ENCODE data around the gene CPTP. TPM values are rescaled to one million over a fixed set of nuclear protein-coding genes. Genes with fewer than 3 reads are reported as not detected.

Gene CPTP
- total and polyA plus RNA-seq, 11 donors: 50.7 to 226 (median 72.4) TPM

DNA sequence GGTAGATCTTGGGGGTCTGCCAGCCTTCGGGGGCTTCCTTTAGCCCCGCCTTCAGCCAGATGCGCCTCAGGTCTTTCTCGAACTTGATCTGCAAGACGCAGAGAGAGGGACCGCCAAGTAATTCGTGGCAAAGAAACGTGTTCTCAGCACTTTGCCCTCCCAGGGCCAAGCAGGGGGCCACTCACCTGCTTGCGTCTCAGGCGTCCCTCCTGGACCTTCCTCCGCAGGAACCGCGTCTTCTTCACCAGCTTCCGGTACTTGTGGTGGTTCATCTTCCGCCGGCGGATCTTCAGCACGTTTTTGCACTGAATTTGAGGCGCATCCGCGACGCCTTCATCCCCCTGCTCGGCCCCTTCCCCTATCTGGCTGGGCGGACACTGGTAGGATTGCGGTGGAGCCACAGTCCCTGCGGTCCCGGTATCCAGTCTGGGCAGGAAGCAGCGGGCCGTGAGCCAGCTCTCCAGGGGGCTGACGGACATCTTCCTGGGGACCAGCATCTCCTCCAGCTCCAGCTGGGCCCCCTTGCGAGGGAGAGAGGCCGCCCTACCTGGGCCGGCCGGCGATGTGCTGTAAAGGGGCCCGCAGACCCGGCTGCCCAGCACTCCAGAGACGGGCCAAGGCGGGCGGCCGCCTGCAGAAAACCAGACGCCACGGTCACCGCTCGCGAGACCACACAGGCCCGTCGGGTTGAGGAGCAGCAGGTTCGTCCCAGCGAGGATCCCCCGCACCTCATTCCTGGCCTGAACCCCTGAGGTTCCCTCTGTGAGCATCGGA, 49.4 kb downstream of the CPTP start:
- Histone ChIP-seq H3K27ac (peak overlapping the region in 10 of 12 donors; percentile 88 to 99 (median 97)), H3K9me3 (no peaks in the 10 kb centered on the region), H3K36me3 (peaks cover 0 to 16% (median 9%) of the 10 kb centered on the region in 9 donors), H3K4me3 (peak overlapping the region; percentile 78 to 100 (median 94)), H3K4me1 (peaks cover 10 to 42% (median 33%) of the 10 kb centered on the region in 12 donors), H3K27me3 (no peaks in the 10 kb centered on the region)
- ATAC-seq (no peak), DNase-seq (peak in 3 of 5 donors; percentile 26 to 61 (median 40))
- intact Hi-C loops (cut with DNase I): loop anchor here in 5 of 10 donors (10.0 kb wide), 2 partner anchors 131 to 259 kb away; partner anchors contain the start of gene C1orf159 (in 1 of the 5)
- TF ChIP-seq, protein P1, sequence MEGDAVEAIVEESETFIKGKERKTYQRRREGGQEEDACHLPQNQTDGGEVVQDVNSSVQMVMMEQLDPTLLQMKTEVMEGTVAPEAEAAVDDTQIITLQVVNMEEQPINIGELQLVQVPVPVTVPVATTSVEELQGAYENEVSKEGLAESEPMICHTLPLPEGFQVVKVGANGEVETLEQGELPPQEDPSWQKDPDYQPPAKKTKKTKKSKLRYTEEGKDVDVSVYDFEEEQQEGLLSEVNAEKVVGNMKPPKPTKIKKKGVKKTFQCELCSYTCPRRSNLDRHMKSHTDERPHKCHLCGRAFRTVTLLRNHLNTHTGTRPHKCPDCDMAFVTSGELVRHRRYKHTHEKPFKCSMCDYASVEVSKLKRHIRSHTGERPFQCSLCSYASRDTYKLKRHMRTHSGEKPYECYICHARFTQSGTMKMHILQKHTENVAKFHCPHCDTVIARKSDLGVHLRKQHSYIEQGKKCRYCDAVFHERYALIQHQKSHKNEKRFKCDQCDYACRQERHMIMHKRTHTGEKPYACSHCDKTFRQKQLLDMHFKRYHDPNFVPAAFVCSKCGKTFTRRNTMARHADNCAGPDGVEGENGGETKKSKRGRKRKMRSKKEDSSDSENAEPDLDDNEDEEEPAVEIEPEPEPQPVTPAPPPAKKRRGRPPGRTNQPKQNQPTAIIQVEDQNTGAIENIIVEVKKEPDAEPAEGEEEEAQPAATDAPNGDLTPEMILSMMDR (IDR thresholded peaks at IDR 0.05): no peak
- no peak for TF ChIP-seq POLR2A (IDR thresholded peaks at IDR 0.05)
- 45 to 58% (median 48%) methylated on average over 40 to 52 of the region's 52 CpGs for WGBS, 4 donors

DNA sequence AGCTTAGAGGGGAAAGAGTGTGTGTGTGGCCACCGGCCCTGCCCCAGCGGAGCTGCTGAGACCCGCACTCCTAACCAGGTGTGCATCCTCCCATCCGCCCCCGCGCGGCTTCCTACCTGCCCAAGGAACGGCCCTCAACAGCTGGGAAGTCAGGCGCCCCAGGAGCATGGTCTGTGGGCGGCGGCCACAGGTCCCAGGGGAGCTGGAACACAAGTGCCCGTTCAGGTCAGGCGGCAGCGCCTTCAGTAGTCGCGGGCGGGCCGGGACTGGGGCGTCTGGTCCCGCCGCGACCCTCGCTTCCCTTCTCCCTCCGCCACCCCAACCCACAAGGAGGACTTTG, 50.0 kb downstream of the CPTP start:
- Histone ChIP-seq H3K9me3 (no peaks in the 10 kb centered on the region), H3K27me3 (no peaks in the 10 kb centered on the region), H3K36me3 (peaks cover 0 to 16% (median 9%) of the 10 kb centered on the region in 9 donors), H3K27ac (peak overlapping the region; percentile 82 to 99 (median 96)), H3K4me3 (peak overlapping the region; percentile 78 to 100 (median 94)), H3K4me1 (peaks cover 10 to 42% (median 33%) of the 10 kb centered on the region in 12 donors)
- intact Hi-C loops (cut with DNase I): loop anchor here in 5 of 10 donors (10.0 kb wide), 2 partner anchors 130 to 260 kb away; partner anchors contain the start of gene C1orf159 (in 1 of the 5)
- WGBS, 4 donors: 0 to 1% (median 0%) methylated on average over 3 to 24 of the region's 24 CpGs
- ATAC-seq (peak in 2 of 4 donors; percentile 0 to 2), DNase-seq (peak in 2 of 5 donors; percentile 42 to 71)
- TF ChIP-seq, protein P1 (IDR thresholded peaks at IDR 0.05): no peak
- no peak for TF ChIP-seq POLR2A (IDR thresholded peaks at IDR 0.05)

GRCh38 chr1:1374929-1375662, 50.5 kb downstream of the CPTP start, which contains the start of gene AURKAIP1:
Gene AURKAIP1, minus strand, starts transcription at chr1:1375207. Its CDS starts 451 bp downstream, at chr1:1374756.
- Histone ChIP-seq H3K4me3 (peak within 1 kb of the TSS; percentile 78 to 100 (median 94)), H3K9me3 (no peaks in the 10 kb centered on the region), H3K27ac (peak within 1 kb of the TSS; percentile 82 to 99 (median 96)), H3K27me3 (no peaks in the 10 kb centered on the region), H3K36me3 (peaks cover 0 to 16% (median 9%) of the 10 kb centered on the region in 9 donors), H3K4me1 (peaks cover 10 to 42% (median 33%) of the 10 kb centered on the region in 12 donors)
- DNase-seq (peak; percentile 98 to 99 (median 99)), ATAC-seq (peak; percentile 95 to 98 (median 96))
- WGBS, 4 donors: 0% methylated on average over 40 to 85 of the region's 85 CpGs
- TF ChIP-seq, protein P1 (IDR thresholded peaks at IDR 0.05): peak in 6 of 12 donors; percentile 17 to 62 (median 34)
- peak; percentile 12 to 76 for TF ChIP-seq POLR2A (IDR thresholded peaks at IDR 0.05)
- intact Hi-C loops (cut with DNase I): loop anchor here in 5 of 10 donors (1.0 to 10.0 kb wide), 3 partner anchors 24 to 260 kb away; partner anchors contain the start of genes C1orf159 (in 1 of the 5) and CCNL2 (in 1 of the 5)

All from heart left ventricle (tissue), 16 donors.